H54 (cell line): ENCODE measurements around the gene BRINP1.
A peak's percentile ranks its signal among the peaks of the same experiment; 100 is the strongest.

Experiments used
- DNase-seq: peaks from one replicate; pipeline ENCODE4 v3.0.0; 2011; ENCODE audit warnings: low spot score, mixed read lengths; ENCODE audit not compliant: insufficient read length
- FAIRE-seq: peaks from 3 replicates; lab custom pipeline; 2011; peaks lifted over from hg19 to GRCh38; lab: Jason Lieb, UNC
- POLR2A ChIP-seq: IDR thresholded peaks from 2 replicates; pipeline ENCODE4 v1.6.1; 2011; ENCODE audit warnings: low read depth, mild to moderate bottlenecking, low read length

The BRINP1 gene

GRCh38 chr9:119121899-119122298 lies 247.3 kb downstream of the BRINP1 start:
- FAIRE-seq, result peak; percentile 53
- DNase-seq, result no peak
- no peak for TF ChIP-seq POLR2A

DNA sequence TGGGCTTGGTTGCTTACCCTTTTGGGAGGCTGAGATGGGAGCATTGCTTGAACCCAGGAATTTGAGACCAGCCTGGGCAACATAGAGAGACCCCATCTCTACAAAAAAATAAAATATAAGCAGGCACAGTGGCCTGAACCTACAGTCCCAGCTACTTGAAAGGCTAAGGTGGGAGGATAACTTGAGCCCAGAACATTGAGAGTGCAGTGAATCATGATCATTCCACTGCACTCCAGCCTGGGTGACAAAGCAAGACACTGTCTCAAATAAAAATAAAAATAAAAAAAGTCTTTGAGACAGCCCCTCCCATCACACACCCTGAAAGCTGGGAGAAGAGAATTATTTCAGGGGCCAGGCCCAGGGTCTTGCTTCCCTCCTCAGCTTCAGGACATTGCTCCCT lies 251.8 kb downstream of the BRINP1 start:
- TF ChIP-seq POLR2A, result no peak
- DNase-seq (no peak), FAIRE-seq (no peak)
